M059J (cell line): ENCODE measurements around the gene VMP1. TPM values are rescaled to one million over a fixed set of nuclear protein-coding genes. Genes with fewer than 3 reads are reported as not detected.
"Not testable (repeated sequence)": the region's sequence is repeated elsewhere in the genome, so short reads cannot be mapped to it uniquely, and the experiment has no call there.

ENCODE experiments used
- DNase-seq: peaks from one replicate; pipeline ENCODE4 v3.0.0-alpha.2; 2012; ENCODE audit warnings: low read depth
- total RNA-seq: library from RNA; depleted of rRNA; stranded (reverse); fragments of >200 nt; shearing (Covaris generic); gene quantifications from 2 replicates; pipeline ENCODE4 v1.2.3, GENCODE V29; 2014

VMP1 gene
- total RNA-seq, 1 experiment from 2014 or later, result 170 TPM

DNA sequence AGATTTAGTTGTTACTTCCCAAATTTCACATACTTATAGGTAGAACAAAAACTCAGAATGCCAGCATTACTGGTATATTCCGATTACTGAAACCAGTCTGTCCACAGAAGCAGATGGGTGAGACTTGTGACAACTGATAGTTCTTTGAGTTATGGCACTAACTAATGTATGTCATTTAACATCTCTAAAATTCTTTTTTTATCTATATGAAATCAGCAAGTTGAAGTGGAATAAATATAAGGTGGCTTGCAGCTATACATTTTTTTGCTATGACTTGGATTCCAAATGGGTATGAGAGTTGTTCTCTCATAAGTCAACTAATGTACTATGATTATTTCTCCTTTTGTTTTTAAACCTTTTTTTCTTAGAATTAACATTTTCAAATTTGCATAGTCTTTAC lies 69.1 kb downstream of the VMP1 start:
- DNase-seq, result no peak

DNA sequence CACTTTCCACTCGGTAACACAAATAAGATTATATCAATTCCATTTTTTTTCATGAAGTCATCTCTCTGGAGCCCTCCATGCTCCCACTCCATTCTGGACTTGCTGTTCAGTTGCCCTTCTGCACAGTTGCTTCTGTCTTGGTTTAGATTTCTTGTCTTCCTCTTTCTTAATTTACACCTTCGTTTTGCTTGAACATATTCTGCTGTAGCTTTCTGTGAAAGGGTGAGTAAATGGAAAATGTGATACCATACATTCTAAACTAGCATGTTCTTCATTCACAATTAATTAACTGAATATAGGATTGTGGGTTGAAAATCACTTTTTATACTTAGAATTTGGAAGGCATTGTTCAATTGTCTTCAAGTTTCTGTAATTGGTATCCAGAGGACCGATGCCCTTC lies 69.6 kb downstream of the VMP1 start:
- no peak for DNase-seq

DNA sequence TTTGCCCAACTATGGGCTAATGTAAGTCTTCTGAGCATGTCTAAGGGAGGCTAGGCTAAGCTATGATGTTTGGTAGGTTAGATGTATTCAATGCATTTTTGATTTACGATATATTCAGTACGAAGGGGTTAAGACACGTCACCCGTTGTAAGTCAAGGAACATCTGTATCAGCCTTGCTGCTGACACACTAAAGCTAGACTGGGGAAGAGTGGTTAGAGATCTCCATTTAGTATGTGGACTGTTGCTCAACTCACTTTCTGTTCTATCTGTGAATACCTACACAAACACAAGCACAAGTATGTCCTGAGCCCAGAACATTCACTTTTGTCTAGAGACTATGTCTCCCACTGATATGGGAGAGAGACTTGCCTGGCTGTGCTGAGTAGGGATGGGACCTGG lies 71.5 kb downstream of the VMP1 start:
- DNase-seq, result no peak

DNA sequence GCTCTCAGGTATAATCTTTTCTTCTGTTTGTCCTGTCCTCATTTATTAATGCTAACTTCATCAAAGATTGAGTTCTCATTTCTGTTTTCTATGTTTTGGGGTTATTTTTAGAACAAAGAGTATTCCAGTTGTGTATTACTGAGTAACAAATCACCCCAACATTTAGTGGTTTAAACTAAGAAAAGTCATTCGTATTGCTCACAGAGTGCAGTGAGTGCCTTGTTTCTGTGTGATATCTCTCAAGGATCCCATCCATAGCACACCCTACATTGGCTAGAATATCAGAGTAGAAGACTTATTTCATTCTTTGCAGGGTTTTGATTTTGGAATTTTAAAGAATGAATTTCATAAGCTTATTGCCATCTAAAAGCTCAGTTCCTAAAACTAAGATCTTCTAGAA lies 72.1 kb downstream of the VMP1 start:
- DNase-seq, result no peak

DNA sequence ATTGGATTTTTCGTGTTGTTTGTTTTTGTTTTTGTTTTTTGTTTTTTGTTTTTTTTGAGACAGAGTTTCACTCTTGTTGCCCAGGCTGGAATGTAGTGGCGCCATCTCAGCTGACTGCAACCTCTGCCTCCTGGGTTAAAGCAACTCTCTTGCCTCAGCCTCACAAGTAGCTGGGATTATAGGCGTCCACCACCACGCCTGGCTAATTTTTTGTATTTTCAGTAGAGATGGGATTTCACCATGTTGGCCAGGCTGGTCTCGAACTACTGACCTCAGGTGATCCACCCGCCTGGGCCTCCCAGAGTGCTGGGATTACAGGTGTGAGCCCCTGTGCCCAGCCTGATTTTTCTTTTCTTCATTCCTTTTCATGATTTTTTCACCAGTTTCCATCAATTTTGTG lies 73.1 kb downstream of the VMP1 start:
- not testable (repeated sequence) for DNase-seq

DNA sequence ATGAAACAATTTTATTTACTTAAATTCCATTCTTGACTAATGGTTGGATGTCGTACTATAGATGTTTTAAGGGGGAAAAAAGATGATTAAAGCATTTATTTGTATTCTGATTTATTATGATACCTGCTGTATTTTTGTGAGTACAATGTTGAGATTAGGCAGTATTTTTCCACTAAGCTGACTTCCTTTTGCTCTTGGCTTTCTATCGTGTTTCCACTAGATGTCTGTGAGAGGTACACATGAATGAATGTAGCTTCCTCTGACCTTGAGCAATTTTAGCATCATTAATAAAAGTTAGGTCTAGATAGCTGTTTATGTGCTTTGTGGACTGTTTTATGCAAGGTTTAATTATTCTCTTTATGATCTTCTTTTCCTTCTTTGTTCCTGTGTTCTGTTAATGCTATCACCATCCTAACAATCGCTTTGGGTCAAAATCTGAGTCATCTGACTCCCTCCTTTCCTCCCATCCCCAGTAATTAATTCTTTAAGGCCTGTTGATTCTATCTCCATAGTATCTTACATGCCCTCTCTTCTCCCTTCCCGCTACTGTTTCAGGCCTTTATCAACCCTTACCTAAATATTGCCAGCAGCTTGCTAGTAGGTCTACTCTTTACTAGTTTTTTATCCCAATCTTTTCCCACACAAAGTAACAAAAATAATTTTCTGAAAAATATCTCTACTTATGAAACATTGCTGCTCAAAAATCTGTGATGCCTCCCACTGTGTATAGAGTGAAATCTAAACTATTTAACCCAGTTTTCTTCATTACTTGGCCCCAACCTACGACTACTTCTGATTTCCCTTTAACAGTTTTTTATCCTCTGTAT lies 76.0 kb downstream of the VMP1 start:
- DNase-seq, result peak; percentile 92

DNA sequence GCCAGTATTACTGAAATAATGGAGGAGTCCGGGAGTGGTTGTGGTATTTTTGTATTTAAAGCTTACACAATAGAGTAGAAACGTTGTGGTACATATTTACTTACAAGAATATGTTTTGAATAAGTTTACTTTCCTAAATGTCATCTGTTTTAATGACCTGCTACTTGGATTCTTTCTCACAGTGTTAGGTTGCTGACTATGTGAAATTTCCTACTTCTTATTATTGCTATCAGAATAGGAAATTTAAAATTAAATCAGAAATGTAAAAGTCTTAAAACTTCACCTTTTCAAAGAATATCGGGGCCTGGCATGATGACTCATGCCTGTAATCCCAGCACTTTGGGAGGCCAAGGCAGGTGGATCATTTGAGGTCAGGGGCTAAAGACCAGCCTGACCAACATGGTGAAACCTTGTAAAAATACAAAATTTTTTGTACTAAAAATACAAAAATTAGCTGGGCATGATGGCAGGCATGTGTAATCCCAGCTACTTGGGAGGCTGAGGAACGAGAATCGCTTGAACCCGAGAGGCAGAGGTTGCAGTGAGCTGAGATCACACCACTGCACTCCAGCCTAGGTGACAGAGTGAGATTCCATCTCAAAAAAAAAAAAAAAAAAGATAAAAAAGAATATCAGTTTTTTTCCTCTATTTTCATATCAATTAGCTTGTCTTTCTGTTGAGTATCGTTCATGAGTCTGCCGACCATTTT lies 77.8 kb downstream of the VMP1 start:
- DNase-seq, result peak; percentile 66

DNA sequence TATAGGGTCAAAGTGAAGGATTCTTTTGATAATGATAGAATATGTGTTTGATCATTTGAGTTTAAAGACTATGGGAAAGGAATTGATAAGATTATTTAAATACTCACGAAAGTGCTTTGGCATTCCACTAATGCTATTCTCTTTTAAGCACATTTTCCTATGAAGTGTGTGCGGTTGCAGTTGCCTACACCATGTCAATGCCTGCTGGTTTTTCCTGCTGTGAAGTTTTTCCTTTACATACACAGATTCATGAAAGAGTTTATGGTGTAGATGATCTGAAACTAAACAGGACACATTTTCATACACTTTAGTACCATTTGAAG lies 78.7 kb downstream of the VMP1 start:
- DNase-seq, result no peak

DNA sequence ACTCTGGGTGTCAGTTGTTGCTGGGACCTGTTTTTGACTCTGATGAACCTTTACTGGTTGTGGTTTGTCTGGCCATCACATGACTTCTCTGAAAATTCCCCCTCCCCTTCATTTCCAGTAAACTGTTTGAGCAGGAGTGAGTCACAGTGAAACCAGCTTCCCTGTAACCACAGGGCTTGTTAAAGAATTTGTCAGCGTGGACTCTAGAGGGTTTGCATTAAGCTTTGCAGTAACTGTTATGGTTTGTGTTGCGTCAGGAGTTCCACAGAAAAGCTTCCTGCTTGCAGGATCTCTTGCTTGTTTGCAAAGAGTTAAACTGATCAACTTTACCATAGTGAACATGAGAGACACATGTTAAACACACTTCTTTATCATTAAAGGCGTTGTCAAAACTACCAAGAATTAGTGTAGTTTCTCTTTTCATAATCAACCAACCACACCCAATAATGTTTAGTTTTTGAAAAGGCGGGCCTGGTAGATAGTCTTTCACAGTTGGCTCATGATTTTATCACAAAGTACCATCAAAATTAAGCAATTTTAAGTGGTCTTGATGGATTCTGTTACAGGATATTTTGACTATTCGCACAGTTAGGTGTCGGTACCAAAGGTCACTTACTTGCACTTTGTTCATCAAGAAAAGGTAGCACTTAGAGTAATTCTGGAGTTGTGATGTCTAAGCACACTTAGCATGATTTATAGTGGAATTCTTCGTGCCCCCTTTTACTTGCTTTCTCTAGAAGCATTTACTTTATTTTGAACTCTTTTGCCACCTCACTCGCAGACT lies 79.3 kb downstream of the VMP1 start:
- DNase-seq, result peak; percentile 100

DNA sequence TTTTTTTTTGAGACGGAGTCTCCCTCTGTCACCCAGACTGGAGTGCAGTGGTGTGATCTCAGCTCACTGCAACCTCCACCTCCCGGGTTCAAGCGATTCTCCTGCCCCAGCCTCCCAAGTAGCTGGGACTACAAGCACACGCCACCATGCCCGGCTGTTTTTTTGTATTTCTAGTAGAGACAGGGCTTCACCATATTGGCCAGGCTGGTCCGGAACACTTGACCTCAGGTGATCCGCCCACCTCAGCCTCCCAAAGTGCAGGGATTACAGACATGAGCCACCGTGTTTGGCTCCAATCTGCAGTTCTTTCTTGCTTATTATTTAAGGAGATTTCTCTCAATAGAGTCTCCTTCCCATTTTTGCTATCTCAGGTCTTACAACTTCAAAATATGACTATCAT lies 82.4 kb downstream of the VMP1 start:
- DNase-seq, result not testable (repeated sequence)

DNA sequence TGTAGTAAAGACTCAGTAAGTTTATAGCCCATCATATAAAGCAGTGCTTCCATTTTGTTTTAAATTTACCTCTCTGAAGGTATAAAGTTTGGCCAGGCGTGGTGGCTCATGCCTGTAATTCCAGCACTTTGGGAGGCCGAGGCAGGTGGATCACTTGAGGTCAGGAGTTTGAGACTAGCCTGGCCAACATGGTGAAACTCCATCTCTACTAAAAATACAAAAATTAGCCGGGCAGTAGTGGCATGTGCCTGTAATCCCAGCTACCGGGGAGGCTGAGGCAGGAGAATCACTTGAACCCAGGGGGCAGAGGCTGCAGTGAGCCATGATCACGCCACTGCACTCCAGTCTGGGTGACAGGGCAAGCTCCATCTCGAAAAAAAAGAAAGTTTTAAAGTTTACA lies 83.0 kb downstream of the VMP1 start:
- DNase-seq, result not testable (repeated sequence)

DNA sequence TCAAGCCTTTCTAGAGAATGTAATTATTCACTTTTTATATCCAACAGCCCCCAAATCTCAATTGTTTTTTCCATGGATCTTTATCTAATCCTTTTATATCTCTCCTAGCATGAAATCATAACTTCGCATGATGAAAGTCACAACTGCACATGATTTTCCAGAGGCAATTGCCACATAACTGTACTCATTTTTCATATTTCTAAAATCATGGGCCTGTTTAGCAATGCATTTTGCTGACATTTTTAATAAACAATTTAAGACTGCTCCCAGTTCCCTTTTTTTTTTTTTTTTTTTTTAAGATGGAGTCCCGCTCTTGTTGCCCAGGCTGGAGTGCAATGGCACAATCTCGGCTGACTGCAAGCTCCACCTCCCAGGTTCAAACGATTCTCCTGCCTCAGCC lies 83.5 kb downstream of the VMP1 start:
- DNase-seq, result no peak

DNA sequence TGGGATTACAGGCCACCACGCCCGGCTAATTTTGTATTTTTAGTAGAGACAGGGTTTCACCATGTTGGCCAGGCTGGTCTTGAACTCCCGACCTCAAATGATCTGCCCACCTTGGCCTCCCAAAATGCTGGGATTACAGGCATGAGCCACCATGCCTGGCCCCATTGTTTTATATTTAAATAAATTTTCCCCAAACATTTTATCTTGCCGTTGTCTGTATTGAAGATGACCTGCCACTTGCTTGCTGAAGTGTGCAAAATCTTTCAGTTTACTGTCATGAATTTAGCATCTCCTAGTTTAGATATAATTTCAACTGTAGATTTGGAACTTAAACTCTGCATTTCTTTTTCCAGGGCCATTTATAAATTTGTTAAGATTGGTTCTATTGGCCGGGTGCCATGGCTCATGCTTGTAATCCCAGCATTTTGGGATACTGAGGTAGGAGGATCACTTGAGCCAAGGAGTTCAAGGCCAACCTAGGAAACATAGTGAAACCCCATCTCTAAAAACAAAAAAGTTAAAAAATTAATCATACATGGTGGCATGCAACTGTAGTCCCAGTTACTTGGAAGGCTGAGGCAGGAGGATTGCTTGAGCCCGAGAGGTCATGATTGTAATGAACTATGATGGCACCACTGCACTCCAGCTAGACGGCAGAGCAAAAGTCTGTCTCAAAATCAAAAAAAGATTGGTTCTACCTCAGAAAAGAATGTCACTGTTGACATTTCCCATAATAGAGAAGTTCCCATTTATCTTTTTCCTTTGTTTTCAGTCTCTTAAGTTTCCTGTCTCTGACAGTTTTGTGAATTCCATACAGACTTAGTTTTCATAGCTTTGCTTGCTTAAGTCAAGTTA lies 84.4 kb downstream of the VMP1 start:
- DNase-seq, result peak; percentile 32

DNA sequence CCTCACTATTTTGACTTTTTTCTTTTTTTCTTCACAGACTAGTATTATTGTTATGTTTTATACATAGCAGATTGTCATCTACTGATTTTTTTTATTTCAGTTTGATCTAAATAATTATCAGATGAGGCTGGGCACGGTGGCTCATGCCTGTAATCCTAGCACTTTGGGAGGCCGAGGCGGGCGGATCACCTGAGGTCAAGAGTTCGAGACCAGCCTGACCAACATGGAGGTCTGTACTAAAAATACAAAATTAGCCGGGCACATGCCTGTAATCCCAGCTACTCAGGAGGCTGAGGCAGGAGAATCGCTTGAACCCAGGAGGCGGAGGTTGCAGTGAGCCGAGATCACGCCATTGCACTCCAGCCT lies 85.0 kb downstream of the VMP1 start:
- DNase-seq, result not testable (repeated sequence)

DNA sequence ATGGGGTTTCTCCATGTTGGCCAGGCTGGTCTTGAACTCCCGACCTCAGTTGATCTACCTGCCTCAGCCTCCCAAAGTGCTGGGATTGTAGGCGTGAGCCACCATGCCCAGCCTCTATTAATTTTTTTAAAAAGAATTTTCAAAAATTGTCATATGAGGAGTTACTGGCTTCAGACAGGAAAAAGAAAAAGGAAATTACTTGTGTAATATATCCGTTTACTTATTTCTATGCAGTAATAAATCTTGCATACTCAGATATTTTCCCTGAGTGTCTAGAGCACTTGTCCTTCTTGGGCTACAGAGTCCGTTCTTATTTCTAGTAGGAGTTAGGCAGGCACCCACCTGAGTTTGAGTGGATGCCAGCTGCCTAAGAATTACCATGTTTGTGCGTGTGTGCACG lies 85.8 kb downstream of the VMP1 start:
- no peak for DNase-seq

DNA sequence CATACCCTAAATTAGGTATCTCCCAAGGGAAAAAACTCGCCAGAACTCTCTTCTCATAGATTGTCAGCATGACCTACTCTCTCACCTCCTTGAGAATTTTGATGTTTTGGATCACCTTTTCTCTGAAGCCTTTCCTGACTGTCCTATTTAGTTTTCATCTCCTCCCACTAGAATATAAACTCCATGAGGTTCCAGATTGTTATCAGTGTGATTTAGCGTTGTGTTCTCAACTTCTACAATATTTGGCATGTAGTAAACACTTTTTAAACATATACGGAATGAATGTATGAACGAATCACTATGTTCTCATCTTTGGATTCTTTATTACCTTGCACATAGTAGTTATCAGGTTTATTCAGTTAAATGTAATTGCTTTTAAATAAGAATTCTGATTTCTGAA lies 88.7 kb downstream of the VMP1 start:
- no peak for DNase-seq

DNA sequence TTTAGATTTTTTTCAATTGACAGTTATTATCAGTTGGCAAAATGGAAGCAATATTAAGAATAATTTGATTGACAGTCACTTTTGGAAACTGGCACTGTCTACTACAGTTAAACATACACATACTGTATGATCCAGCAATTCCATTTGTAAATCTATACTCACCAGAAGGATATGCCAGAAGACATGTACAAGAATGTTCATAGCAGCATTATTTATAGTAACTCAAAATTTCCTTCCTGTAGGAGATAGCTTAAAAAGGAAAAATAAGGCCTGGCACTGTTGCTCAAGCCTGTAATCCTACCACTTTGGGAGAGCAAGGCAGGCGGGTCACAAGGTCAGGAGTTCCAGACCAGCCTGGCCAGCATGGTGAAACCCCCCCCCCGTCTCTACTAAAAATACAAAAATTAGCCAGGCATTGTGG lies 89.3 kb downstream of the VMP1 start:
- no peak for DNase-seq

DNA sequence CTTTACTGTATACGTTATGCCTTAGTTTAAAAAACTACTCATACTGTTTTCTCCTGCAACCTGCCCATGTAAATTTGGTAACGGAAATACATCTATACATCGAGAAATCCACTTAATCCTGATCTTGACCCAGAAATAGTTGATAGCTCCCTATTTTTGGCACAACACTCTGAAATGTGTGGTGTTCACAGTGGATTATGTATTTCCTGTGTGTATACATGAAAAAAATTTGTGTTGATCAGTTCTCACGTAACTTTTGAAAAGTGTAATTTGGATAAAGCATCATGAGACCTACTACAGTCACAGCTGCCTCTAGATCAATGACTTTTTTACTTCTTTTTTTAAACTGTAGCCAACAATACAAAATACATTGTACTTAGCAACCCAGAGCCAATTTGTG lies 90.7 kb downstream of the VMP1 start:
- no peak for DNase-seq

DNA sequence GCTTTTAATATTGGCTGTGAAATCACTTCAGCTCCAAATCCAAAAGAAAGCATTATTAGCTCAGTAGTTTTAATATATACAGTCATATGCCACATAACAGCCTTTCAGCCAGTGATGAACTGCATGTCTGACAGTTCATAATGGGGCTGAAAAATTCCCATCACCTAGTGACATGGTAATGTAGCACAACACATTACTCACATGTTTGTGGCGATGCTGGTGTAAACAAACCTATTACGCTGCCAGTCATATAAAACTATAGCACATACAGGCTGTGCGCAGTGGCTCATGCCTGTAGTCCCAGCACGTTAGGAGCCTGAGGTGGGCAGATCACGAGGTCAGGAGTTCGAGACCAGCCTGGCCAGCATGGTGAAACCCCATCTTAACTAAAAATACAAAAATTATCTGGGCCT lies 93.1 kb downstream of the VMP1 start:
- DNase-seq, result peak; percentile 74

DNA sequence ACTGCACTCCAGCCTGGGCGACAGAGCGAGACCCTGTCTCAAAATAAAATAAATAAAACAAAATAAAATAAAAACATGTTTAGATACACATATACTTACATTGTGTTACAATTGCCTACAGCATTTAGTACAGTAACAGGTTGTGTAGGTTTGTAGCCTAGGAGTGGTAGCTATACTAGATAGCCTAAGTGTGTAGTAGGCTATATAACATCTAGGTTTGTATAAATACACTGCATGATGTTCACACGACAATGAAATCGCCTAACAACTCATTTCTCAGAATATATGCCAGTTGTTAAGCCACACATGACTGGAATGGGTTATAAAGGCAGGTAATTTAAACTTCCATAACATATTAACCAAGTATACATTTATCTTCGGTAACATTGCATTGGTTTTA lies 94.7 kb downstream of the VMP1 start:
- DNase-seq, result no peak

DNA sequence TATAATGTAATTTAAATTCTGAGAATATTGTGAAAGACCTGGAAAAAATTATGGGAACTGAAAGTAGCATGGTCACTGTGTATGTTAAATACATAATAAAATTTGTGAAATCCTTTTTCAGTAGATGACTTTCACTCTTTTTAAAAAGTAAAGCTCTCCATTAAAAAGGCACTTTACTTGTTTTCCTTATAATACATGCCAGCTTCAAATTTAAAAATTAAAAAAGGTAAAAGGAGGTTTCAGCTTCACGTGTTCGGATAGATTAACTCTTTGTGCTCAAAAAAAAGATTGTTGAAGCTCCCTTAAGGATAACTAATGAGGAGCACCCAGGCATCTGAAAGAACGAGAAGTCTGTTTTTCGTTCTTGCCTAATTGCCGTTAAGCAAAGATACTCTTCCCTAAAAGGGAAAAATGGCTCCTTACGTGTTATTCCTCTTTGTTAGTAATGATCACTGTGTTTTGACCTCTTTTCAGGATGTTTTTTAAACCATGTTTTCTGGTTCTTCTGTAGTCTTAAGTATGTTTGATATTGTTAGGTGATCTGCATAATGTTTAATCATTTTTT lies 97.5 kb downstream of the VMP1 start:
- DNase-seq, result peak; percentile 72
